ENCODE measurements around the gene ASB13. TPM values are rescaled to one million over a fixed set of nuclear protein-coding genes. Genes with fewer than 3 reads are reported as not detected.
A peak's percentile ranks its signal among the peaks of the same experiment; 100 is the strongest.

Gene ASB13
- total RNA-seq, 2 donors from 2014 or later, result 12.8 to 13.5 TPM

GRCh38 chr10:5697342-5697741, 30.9 kb upstream of the ASB13 start:
- WGBS, 2 experiments (ENCODE audit: insufficient coverage in 1 of 2, insufficient read length in 1 of 2), result 77% methylated on average over 2 of the region's 2 CpGs; no CpG with 5 or more reads in 1 of the 2 experiments

GRCh38 chr10:5694573-5694972, 28.2 kb upstream of the ASB13 start:
- Mint-ChIP-seq H3K27ac (no peak overlapping the region), H3K27me3 (ENCODE audit: insufficient read depth) (no peaks in the 10 kb centered on the region), H3K4me3 (no peak overlapping the region), H3K9me3 (no peaks in the 10 kb centered on the region), H3K4me1 (peaks cover 52% of the 10 kb centered on the region), H3K36me3 (ENCODE audit: low read depth) (no peaks in the 10 kb centered on the region)
- Histone ChIP-seq H3K9me3 (ENCODE audit: control insufficient read depth, low read length) (no peaks in the 10 kb centered on the region), H3K9ac (ENCODE audit: extremely low read depth, low read length, poor library complexity, severe bottlenecking) (no peak overlapping the region), H3K27ac (ENCODE audit: low read depth, low read length) (no peak overlapping the region), H3K36me3 (ENCODE audit: control insufficient read depth, insufficient read depth, low read length) (no peaks in the 10 kb centered on the region), H3K27me3 (ENCODE audit: control insufficient read depth, insufficient read depth, low read length, poor library complexity, severe bottlenecking) (no peaks in the 10 kb centered on the region), H3K4me1 (ENCODE audit: control insufficient read depth, insufficient read depth, low read length) (peaks cover 11% of the 10 kb centered on the region), H3K4me3 (ENCODE audit: low read length) (no peak overlapping the region)
- TF ChIP-seq CTCF (conservative IDR thresholded peaks at IDR 0.05), result no peak
- DNase-seq, result no peak
- WGBS, 2 experiments (ENCODE audit: insufficient coverage in 1 of 2, insufficient read length in 1 of 2), result 96 to 100% methylated on average over 1 of the region's 1 CpG

More at GRCh38 chr10:5697342-5697741, 30.9 kb upstream of the ASB13 start:
- Mint-ChIP-seq H3K4me3 (peak overlapping the region; percentile 20), H3K4me1 (peaks cover 44% of the 10 kb centered on the region), H3K27me3 (ENCODE audit: insufficient read depth) (no peaks in the 10 kb centered on the region), H3K27ac (no peak overlapping the region), H3K9me3 (no peaks in the 10 kb centered on the region), H3K36me3 (ENCODE audit: low read depth) (no peaks in the 10 kb centered on the region)
- Histone ChIP-seq H3K4me1 (ENCODE audit: control insufficient read depth, insufficient read depth, low read length) (peaks cover 5% of the 10 kb centered on the region), H3K9ac (ENCODE audit: extremely low read depth, low read length, poor library complexity, severe bottlenecking) (no peak overlapping the region), H3K27ac (ENCODE audit: low read depth, low read length) (no peak overlapping the region), H3K36me3 (ENCODE audit: control insufficient read depth, insufficient read depth, low read length) (no peaks in the 10 kb centered on the region), H3K4me3 (ENCODE audit: low read length) (peak overlapping the region; percentile 37), H3K27me3 (ENCODE audit: control insufficient read depth, insufficient read depth, low read length, poor library complexity, severe bottlenecking) (no peaks in the 10 kb centered on the region), H3K9me3 (ENCODE audit: control insufficient read depth, low read length) (no peaks in the 10 kb centered on the region)
- no peak for TF ChIP-seq CTCF (conservative IDR thresholded peaks at IDR 0.05)
- DNase-seq, result no peak

GRCh38 chr10:5692461-5693358, 26.3 kb upstream of the ASB13 start:
- no peaks in the 10 kb centered on the region for H3K9me3 ChIP-seq (ENCODE audit: control insufficient read depth, low read length)
- Mint-ChIP-seq H3K4me1 (peaks cover 44% of the 10 kb centered on the region), H3K36me3 (ENCODE audit: low read depth) (peaks cover 3% of the 10 kb centered on the region), H3K4me3 (peak overlapping the region; percentile 55), H3K27me3 (ENCODE audit: insufficient read depth) (no peaks in the 10 kb centered on the region), H3K27ac (peak overlapping the region; percentile 77), H3K9me3 (no peaks in the 10 kb centered on the region)
- H3K36me3 ChIP-seq (ENCODE audit: control insufficient read depth, insufficient read depth, low read length), result no peaks in the 10 kb centered on the region
- DNase-seq, result peak; percentile 88
- no peak for TF ChIP-seq CTCF (conservative IDR thresholded peaks at IDR 0.05)
- peak overlapping the region; percentile 56 for H3K9ac ChIP-seq (ENCODE audit: extremely low read depth, low read length, poor library complexity, severe bottlenecking)
- no peaks in the 10 kb centered on the region for H3K27me3 ChIP-seq (ENCODE audit: control insufficient read depth, insufficient read depth, low read length, poor library complexity, severe bottlenecking)
- WGBS, 2 experiments (ENCODE audit: insufficient coverage in 1 of 2, insufficient read length in 1 of 2), result 4 to 7% methylated on average over 24 to 49 of the region's 49 CpGs
- H3K4me3 ChIP-seq (ENCODE audit: low read length), result peak overlapping the region; percentile 85
- peak overlapping the region; percentile 44 for H3K27ac ChIP-seq (ENCODE audit: low read depth, low read length)
- H3K4me1 ChIP-seq (ENCODE audit: control insufficient read depth, insufficient read depth, low read length), result peaks cover 11% of the 10 kb centered on the region

Measured in endodermal cell (in vitro differentiated cells).